ENCODE results near the gene CENPX.

The CENPX gene

DNA sequence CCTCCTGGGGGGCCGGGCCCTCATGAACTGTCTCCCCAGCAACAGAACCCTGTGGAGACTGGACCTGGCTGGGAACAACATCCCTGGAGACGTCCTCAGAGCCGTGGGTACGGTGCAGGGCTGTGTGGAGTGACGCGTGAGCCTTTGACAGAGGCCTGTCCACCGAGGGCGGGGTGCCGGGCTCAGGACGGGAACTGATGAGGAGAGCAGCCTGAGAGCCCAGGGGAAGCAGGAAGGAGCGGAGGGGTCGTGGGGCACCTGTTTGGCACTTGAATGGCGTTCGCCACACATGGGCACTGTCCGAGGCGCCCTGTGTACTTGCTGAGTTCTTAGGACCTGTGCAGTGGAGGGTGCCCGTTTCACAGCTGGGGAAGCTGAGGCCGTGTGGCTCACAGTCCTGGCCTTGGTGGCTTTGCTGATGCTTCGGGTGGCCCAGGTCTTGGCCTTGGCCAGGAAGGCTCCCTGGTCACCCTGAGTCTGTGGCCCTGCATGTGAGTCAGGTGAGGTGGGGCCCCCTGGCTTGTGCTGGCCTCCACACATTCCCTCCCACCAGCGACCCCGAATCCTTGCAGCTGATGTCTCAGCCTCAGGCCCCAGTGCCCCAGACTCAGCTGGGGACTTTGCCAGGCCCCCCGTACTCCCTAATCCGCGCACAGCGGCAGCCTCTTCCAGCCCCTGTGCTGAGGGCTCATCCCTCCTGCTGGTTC lies 2.9 kb upstream of the CENPX start:
- no peaks in the 10 kb centered on the region for H3K9me3 ChIP-seq (ENCODE audit: low read depth, low read length)
- DNase-seq (ENCODE audit: low read depth, low spot score) = no peak
- no peak overlapping the region for H3K27ac ChIP-seq
- H3K4me3 ChIP-seq = no peak overlapping the region
- TF ChIP-seq FOXP2 (optimal IDR thresholded peaks at IDR 0.05; ENCODE audit: control extremely low read depth, extremely low read length, insufficient read depth) (no peak), EZH2 (IDR thresholded peaks at IDR 0.05) (no peak), POLR2AphosphoS5 (IDR thresholded peaks at IDR 0.05; ENCODE audit: borderline replicate concordance, low read depth, low read length) (no peak)
- no peaks in the 10 kb centered on the region for H3K36me3 ChIP-seq (ENCODE audit: insufficient read depth, low read length)
- no peak overlapping the region for H3K9ac ChIP-seq (ENCODE audit: insufficient read length)

DNA sequence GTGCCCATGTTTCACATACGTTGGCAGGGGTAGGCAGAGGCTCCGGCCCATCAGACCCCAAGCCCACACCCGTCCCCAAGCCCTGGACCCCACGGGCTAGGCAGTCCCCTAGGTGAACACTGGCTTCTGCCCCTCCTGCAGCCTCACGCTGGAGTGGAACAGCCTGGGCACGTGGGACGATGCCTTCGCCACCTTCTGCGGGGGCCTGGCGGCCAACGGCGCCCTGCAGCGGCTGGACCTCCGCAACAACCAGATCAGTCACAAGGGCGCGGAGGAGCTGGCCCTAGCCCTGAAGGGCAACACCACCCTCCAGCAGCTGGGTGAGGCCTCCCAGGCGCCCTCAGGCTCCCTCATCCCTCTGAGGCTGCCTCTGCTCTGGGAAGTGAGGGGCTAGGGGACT lies 2.2 kb upstream of the CENPX start:
- Histone ChIP-seq H3K4me3 (no peak overlapping the region), H3K27ac (no peak overlapping the region), H3K36me3 (ENCODE audit: insufficient read depth, low read length) (no peaks in the 10 kb centered on the region), H3K9me3 (ENCODE audit: low read depth, low read length) (no peaks in the 10 kb centered on the region), H3K9ac (ENCODE audit: insufficient read length) (no peak overlapping the region)
- no peak for TF ChIP-seq EZH2 (IDR thresholded peaks at IDR 0.05)
- DNase-seq (ENCODE audit: low read depth, low spot score) = no peak

DNA sequence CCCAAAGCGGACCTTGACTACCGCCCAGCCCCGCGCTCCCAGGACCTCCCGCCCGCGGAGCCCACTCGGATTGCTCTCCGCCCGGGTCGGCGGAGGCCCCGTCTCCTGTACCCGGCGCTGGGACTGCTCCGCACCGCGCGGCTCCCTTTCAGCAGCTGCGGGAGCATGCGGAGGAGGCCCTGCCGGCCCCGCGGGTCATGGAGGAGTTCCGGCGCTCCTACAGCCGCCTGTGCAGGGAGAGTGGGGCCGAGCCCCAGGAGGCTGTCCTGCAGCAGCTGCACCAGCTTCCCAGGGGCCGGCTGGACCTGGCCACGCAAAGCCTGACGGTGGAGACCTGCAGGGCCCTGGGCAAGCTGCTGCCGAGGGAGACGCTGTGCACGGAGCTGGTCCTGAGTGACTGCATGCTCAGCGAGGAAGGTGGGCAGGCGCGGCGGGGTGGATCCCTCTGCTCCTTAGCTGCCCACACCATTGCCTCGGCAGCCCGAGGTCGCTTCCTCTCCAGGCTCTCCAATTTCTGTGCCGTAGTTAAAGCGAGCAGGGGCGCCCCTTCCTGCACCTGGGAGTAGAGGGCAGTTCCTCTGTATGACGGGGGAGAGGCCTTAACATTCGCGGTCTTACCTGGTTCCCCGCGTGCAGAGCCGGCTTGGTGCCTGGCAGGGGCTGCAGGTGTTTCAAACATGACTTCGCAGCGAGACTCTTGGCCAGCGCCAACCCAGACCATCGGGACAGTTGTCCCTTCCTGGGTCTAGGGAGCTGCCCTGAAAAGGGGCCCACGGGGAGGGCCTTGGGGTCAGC lies 966 bp upstream of the CENPX start:
- H3K9me3 ChIP-seq (ENCODE audit: low read depth, low read length) = no peaks in the 10 kb centered on the region
- H3K27ac ChIP-seq = no peak overlapping the region
- no peaks in the 10 kb centered on the region for H3K36me3 ChIP-seq (ENCODE audit: insufficient read depth, low read length)
- peak overlapping the region; percentile 89 for H3K4me3 ChIP-seq
- TF ChIP-seq EZH2 (IDR thresholded peaks at IDR 0.05) (no peak), POLR2AphosphoS5 (IDR thresholded peaks at IDR 0.05; ENCODE audit: borderline replicate concordance, low read depth, low read length) (no peak; the same call in 1 of the 2 replicates), FOXP2 (optimal IDR thresholded peaks at IDR 0.05; ENCODE audit: control extremely low read depth, extremely low read length, insufficient read depth) (no peak)
- peak overlapping the region; percentile 81 for H3K9ac ChIP-seq (ENCODE audit: insufficient read length)
- DNase-seq (ENCODE audit: low read depth, low spot score) = no peak

DNA sequence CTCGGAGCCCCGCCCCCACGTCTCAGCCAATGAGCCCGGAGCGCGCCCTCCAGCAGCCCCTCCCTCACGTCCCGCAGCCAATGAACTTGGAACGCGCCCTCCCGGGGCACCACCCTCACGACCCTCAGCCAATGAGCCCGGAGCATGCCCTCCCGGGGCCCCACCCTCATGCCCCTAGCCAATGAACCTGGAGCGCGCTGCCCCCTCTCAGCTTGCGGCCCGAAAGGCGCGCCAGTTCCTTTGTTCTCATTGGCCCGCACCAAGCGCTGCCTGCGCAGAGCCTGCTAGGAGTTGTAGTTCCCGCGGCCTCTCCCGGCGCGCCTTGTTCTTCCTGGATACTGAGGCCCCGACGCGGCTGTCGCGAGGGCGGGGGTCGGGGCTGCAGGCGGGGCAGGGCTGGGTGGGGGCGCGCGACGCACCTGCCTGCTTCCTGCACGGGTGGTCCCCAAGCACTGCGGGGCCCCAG lies 336 bp upstream of the CENPX start, which contains the start of gene LRRC45:
LRRC45 (plus strand) TSS at position 325 of the 466 bp plus-strand sequence. CDS start 339 bp downstream, outside the sequence.
- TF ChIP-seq POLR2AphosphoS5 (IDR thresholded peaks at IDR 0.05; ENCODE audit: borderline replicate concordance, low read depth, low read length) (no peak), FOXP2 (optimal IDR thresholded peaks at IDR 0.05; ENCODE audit: control extremely low read depth, extremely low read length, insufficient read depth) (peak; percentile 45)
- Histone ChIP-seq H3K9me3 (ENCODE audit: low read depth, low read length) (no peaks in the 10 kb centered on the region), H3K9ac (ENCODE audit: insufficient read length) (peak within 1 kb of the TSS; percentile 85), H3K27ac (no peak within 1 kb of the TSS), H3K4me3 (peak within 1 kb of the TSS; percentile 98), H3K36me3 (ENCODE audit: insufficient read depth, low read length) (no peaks in the 10 kb centered on the region)
- DNase-seq (ENCODE audit: low read depth, low spot score) = peak; percentile 96

DNA sequence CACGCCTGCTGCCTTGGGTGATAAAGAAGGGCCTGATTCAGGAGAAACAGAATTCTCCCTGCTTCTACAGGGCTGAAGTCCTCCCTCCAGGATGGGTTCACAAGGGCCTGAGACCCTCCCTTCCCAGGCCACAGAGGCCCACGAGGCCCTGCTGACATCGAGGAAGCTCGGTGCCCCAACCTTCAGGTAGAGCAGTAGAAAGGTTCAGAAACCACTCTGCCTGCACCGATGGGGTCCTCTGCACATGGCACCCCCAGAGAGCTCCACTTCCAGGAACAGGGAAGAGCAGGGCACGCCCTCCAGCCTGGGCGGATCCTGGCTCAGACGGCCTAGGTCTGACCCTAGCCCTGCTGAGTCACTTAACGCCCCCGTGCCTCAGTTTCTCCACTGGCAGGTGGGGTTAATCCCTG lies 773 bp downstream of the CENPX start:
- H3K4me3 ChIP-seq = peak overlapping the region; percentile 98
- TF ChIP-seq POLR2AphosphoS5 (IDR thresholded peaks at IDR 0.05; ENCODE audit: borderline replicate concordance, low read depth, low read length) (no peak), EZH2 (IDR thresholded peaks at IDR 0.05) (no peak), FOXP2 (optimal IDR thresholded peaks at IDR 0.05; ENCODE audit: control extremely low read depth, extremely low read length, insufficient read depth) (no peak)
- DNase-seq (ENCODE audit: low read depth, low spot score) = no peak
- no peaks in the 10 kb centered on the region for H3K9me3 ChIP-seq (ENCODE audit: low read depth, low read length)
- H3K9ac ChIP-seq (ENCODE audit: insufficient read length) = peak overlapping the region; percentile 85
- H3K27ac ChIP-seq = no peak overlapping the region
- no peaks in the 10 kb centered on the region for H3K36me3 ChIP-seq (ENCODE audit: insufficient read depth, low read length)

DNA sequence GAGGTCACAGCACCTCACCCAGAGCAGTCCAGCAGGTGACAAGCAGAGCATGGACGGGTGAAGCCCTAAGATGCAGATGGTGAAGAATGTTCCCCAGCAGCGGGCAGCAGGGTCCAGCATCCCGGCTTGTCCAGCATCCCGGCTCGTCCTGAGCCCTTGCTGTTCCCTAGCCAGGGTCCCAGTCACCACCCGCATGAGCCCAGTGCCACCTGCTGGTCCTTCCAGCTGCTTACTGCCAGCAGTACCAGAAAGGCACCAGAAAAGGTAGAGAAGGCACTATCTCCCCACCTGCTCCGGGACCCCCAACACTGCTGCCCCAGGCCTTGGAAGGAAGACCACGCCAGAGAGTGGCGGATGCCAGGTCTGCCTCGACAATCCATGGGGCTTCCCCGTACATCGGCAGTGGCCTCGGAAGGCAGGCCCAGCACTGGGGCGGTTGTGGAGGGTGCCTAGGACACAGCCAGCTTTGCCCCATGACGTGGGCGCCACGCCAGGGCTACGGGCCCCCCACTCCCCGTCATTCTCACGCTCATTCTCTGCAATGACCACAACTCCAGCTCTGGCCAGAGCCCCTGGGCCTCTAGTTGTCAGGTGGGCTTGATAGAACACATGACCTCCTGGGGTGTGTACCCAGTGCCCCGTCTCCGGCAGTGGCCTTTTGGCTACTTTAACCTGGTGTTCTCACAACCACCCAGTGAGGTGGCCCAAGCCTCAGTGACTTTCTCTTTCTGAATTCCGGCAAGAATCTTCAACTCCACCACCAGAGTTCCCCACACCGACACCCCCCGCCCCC lies 1.4 kb downstream of the CENPX start:
- H3K36me3 ChIP-seq (ENCODE audit: insufficient read depth, low read length) = no peaks in the 10 kb centered on the region
- no peak overlapping the region for H3K27ac ChIP-seq
- H3K9me3 ChIP-seq (ENCODE audit: low read depth, low read length) = no peaks in the 10 kb centered on the region
- no peak for DNase-seq (ENCODE audit: low read depth, low spot score)
- H3K9ac ChIP-seq (ENCODE audit: insufficient read length) = peak overlapping the region; percentile 85
- TF ChIP-seq POLR2AphosphoS5 (IDR thresholded peaks at IDR 0.05; ENCODE audit: borderline replicate concordance, low read depth, low read length) (no peak), EZH2 (IDR thresholded peaks at IDR 0.05) (no peak), FOXP2 (optimal IDR thresholded peaks at IDR 0.05; ENCODE audit: control extremely low read depth, extremely low read length, insufficient read depth) (no peak)
- H3K4me3 ChIP-seq = peak overlapping the region; percentile 98

DNA sequence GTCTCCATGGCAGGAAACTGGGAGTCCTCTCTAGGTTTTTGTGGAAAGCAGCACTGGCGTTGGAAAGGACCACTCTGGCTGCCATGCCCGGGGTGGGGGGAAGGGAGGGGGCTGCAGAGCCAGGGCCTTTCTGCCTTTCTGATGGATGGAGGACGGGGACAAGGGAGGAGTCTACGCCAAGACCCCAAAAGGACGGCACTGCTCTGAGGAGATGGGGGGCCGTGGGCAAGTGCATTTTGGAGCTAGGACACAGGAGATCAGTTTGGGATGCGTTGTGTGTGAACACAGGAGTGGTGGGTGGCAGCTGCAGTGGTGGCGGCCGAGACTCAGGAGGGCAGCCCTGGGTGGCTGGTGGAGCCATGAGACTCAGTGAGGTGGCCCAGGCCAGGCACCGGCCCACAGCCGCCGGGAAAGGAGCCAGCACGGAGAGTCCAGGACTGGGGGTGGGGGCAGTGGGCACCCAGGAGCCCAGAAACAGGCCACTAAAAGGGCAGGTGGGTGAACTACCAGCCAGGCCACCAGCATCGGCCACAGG lies 2.0 kb downstream of the CENPX start:
- no peak for DNase-seq (ENCODE audit: low read depth, low spot score)
- Histone ChIP-seq H3K27ac (no peak overlapping the region), H3K36me3 (ENCODE audit: insufficient read depth, low read length) (no peaks in the 10 kb centered on the region), H3K9ac (ENCODE audit: insufficient read length) (no peak overlapping the region), H3K4me3 (no peak overlapping the region), H3K9me3 (ENCODE audit: low read depth, low read length) (no peaks in the 10 kb centered on the region)
- TF ChIP-seq POLR2AphosphoS5 (IDR thresholded peaks at IDR 0.05; ENCODE audit: borderline replicate concordance, low read depth, low read length) (no peak), EZH2 (IDR thresholded peaks at IDR 0.05) (no peak), FOXP2 (optimal IDR thresholded peaks at IDR 0.05; ENCODE audit: control extremely low read depth, extremely low read length, insufficient read depth) (no peak)
